Trophoblast cell (in vitro differentiated cells and primary cell): ENCODE data around the gene LYRM2.

Source experiments
- DNase-seq, 2 donors: peaks; one replicate each; pipeline ENCODE4 v3.0.0-alpha.2; 2016
- H2AFZ ChIP-seq: 2 replicates; pipeline ENCODE4 v1.6.1; 2013; ENCODE audit warnings: low read length, moderate library complexity, mild to moderate bottlenecking; ENCODE audit not compliant: insufficient read depth, poor library complexity
- H2AK5ac ChIP-seq: 2 replicates; pipeline ENCODE4 v1.6.1; 2013; ENCODE audit warnings: mild to moderate bottlenecking, low read length
- H2BK120ac ChIP-seq: 2 replicates; pipeline ENCODE4 v1.6.1; 2013; ENCODE audit warnings: low read length, mild to moderate bottlenecking, moderate library complexity; ENCODE audit not compliant: insufficient read depth, poor library complexity
- H2BK12ac ChIP-seq: 2 replicates; pipeline ENCODE4 v1.6.1; 2013; ENCODE audit warnings: mild to moderate bottlenecking, low read length, moderate library complexity
- H2BK5ac ChIP-seq: 2 replicates; pipeline ENCODE4 v1.6.1; 2013; ENCODE audit warnings: low read length, low read depth, moderate library complexity, mild to moderate bottlenecking; ENCODE audit not compliant: poor library complexity
- H3K14ac ChIP-seq: 2 replicates; pipeline ENCODE4 v1.6.1; 2013; ENCODE audit warnings: mild to moderate bottlenecking, low read length
- H3K18ac ChIP-seq: 2 replicates; pipeline ENCODE4 v1.6.1; 2013; ENCODE audit warnings: mild to moderate bottlenecking, low read length
- H3K23ac ChIP-seq: 2 replicates; pipeline ENCODE4 v1.6.1; 2013; ENCODE audit warnings: low read length
- H3K27ac ChIP-seq: 2 replicates; pipeline ENCODE4 v1.5.1; 2013; ENCODE audit warnings: low read depth, mild to moderate bottlenecking, inconsistent platforms, low read length, moderate library complexity
- H3K27me3 ChIP-seq: 2 replicates; pipeline ENCODE4 v1.6.1; 2013; ENCODE audit warnings: inconsistent platforms, mild to moderate bottlenecking, low read length, moderate library complexity; ENCODE audit not compliant: insufficient read depth
- H3K36me3 ChIP-seq, 2 experiments: 1 replicate in 1 of 2; 2 replicates in 1 of 2; pipeline ENCODE4 v1.6.1; 2013; ENCODE audit warnings: low read length in 2 of 2, mild to moderate bottlenecking in 2 of 2, moderate library complexity in 1 of 2; ENCODE audit not compliant: insufficient read depth in 2 of 2, control insufficient read depth in 1 of 2
- H3K4ac ChIP-seq: 2 replicates; pipeline ENCODE4 v1.6.1; 2013; ENCODE audit warnings: low read depth, mild to moderate bottlenecking, low read length, moderate library complexity
- H3K4me1 ChIP-seq, 2 experiments: 1 replicate in 1 of 2; 2 replicates in 1 of 2; pipeline ENCODE4 v1.6.1; 2013; ENCODE audit warnings: low read length in 2 of 2, mild to moderate bottlenecking in 2 of 2, moderate library complexity in 1 of 2; ENCODE audit not compliant: insufficient read depth in 2 of 2, control insufficient read depth in 1 of 2
- H3K4me2 ChIP-seq: 2 replicates; pipeline ENCODE4 v1.6.1; 2013; ENCODE audit warnings: inconsistent platforms, mild to moderate bottlenecking, low read length, moderate library complexity
- H3K4me3 ChIP-seq: 2 replicates; pipeline ENCODE4 v1.5.1; 2013; ENCODE audit warnings: mild to moderate bottlenecking, low read depth, low read length, inconsistent platforms
- H3K79me1 ChIP-seq: one replicate; pipeline ENCODE4 v1.6.1; 2013; ENCODE audit warnings: low read length
- H3K79me2 ChIP-seq: 2 replicates; pipeline ENCODE4 v1.6.1; 2013; ENCODE audit warnings: low read length, mild to moderate bottlenecking; ENCODE audit not compliant: control insufficient read depth, insufficient read depth, poor library complexity
- H3K9ac ChIP-seq: 2 replicates; pipeline ENCODE4 v1.6.1; 2013; ENCODE audit warnings: mild to moderate bottlenecking, low read length
- H3K9me3 ChIP-seq: 2 replicates; pipeline ENCODE4 v1.6.1; 2013; ENCODE audit warnings: low read depth, mild to moderate bottlenecking, control low read depth, inconsistent platforms, low read length; ENCODE audit not compliant: insufficient read depth
- H4K12ac ChIP-seq: 2 replicates; pipeline ENCODE4 v1.6.1; 2013; ENCODE audit warnings: low read depth, mild to moderate bottlenecking, low read length, moderate library complexity
- H4K8ac ChIP-seq: 2 replicates; pipeline ENCODE4 v1.6.1; 2013; ENCODE audit warnings: low read depth, mild to moderate bottlenecking, low read length, moderate library complexity
- H4K91ac ChIP-seq: one replicate; pipeline ENCODE4 v1.6.1; 2013; ENCODE audit warnings: low read depth, mild to moderate bottlenecking, low read length, moderate library complexity
- WGBS: extraction: QIAGEN DNeasy Blood & Tissue Kit; methylation state at CpG from one replicate; pipeline ENCODE4 v1.1.7; 2013; ENCODE audit warnings: missing lambda C conversion rate; ENCODE audit not compliant: insufficient read length, insufficient coverage; ENCODE audit errors: extremely low coverage; 5-methylcytosine and 5-hydroxymethylcytosine counted together

The LYRM2 gene

GRCh38 chr6:89615882-89616281, 22.7 kb downstream of the LYRM2 start:
- no peaks in the 10 kb centered on the region for H3K79me2 ChIP-seq
- H3K9me3 ChIP-seq: peaks cover 2% of the 10 kb centered on the region
- no peak overlapping the region for H4K12ac ChIP-seq
- no peak overlapping the region for H2AFZ ChIP-seq
- no peak overlapping the region for H2BK5ac ChIP-seq
- H4K8ac ChIP-seq: no peak overlapping the region
- H3K27me3 ChIP-seq: no peaks in the 10 kb centered on the region
- H3K36me3 ChIP-seq: peaks cover 12 to 25% of the 10 kb centered on the region in 2 experiments
- H2AK5ac ChIP-seq: no peak overlapping the region
- no peak overlapping the region for H3K18ac ChIP-seq
- H3K27ac ChIP-seq: no peak overlapping the region
- H3K4me1 ChIP-seq: peaks cover 0 to 3% of the 10 kb centered on the region in 2 experiments
- H4K91ac ChIP-seq: no peak overlapping the region
- no peak overlapping the region for H3K14ac ChIP-seq
- no peak overlapping the region for H3K23ac ChIP-seq
- no peaks in the 10 kb centered on the region for H3K79me1 ChIP-seq
- H2BK12ac ChIP-seq: no peak overlapping the region
- H3K4ac ChIP-seq: no peak overlapping the region
- WGBS: no CpG with 5 or more reads among the region's 5 CpGs
- H3K9ac ChIP-seq: no peak overlapping the region
- no peak for DNase-seq
- no peak overlapping the region for H3K4me3 ChIP-seq
- H3K4me2 ChIP-seq: no peak overlapping the region
- H2BK120ac ChIP-seq: no peak overlapping the region

GRCh38 chr6:89613790-89614189, 24.8 kb downstream of the LYRM2 start:
- no peak overlapping the region for H3K23ac ChIP-seq
- H3K9ac ChIP-seq: no peak overlapping the region
- peaks cover 2% of the 10 kb centered on the region for H3K9me3 ChIP-seq
- peaks cover 16 to 25% of the 10 kb centered on the region in 2 experiments for H3K36me3 ChIP-seq
- H3K4me2 ChIP-seq: no peak overlapping the region
- H3K18ac ChIP-seq: no peak overlapping the region
- DNase-seq: no peak
- H3K14ac ChIP-seq: no peak overlapping the region
- no peak overlapping the region for H2BK5ac ChIP-seq
- no peak overlapping the region for H2AK5ac ChIP-seq
- H3K27ac ChIP-seq: no peak overlapping the region
- no peaks in the 10 kb centered on the region for H3K27me3 ChIP-seq
- no CpG with 5 or more reads among the region's 5 CpGs for WGBS
- no peak overlapping the region for H4K91ac ChIP-seq
- no peak overlapping the region for H4K12ac ChIP-seq
- H2BK12ac ChIP-seq: no peak overlapping the region
- H3K79me2 ChIP-seq: no peaks in the 10 kb centered on the region
- H3K4ac ChIP-seq: no peak overlapping the region
- H3K79me1 ChIP-seq: no peaks in the 10 kb centered on the region
- no peak overlapping the region for H2BK120ac ChIP-seq
- no peak overlapping the region for H4K8ac ChIP-seq
- peaks cover 0 to 3% of the 10 kb centered on the region in 2 experiments for H3K4me1 ChIP-seq
- no peak overlapping the region for H3K4me3 ChIP-seq
- H2AFZ ChIP-seq: no peak overlapping the region

- Histone ChIP-seq H3K4ac (no peak overlapping the region), H3K9me3 (no peaks in the 10 kb centered on the region), H4K8ac (no peak overlapping the region), H3K23ac (no peak overlapping the region), H2BK120ac (no peak overlapping the region), H3K4me2 (no peak overlapping the region), H3K79me2 (no peaks in the 10 kb centered on the region), H2BK12ac (no peak overlapping the region), H4K12ac (no peak overlapping the region), H3K27me3 (no peaks in the 10 kb centered on the region), H3K4me3 (no peak overlapping the region), H3K9ac (no peak overlapping the region), H4K91ac (no peak overlapping the region), H3K79me1 (no peaks in the 10 kb centered on the region), H3K14ac (no peak overlapping the region), H2AFZ (no peak overlapping the region), H3K27ac (no peak overlapping the region), H2BK5ac (no peak overlapping the region), H3K36me3 (peaks cover 14 to 24% of the 10 kb centered on the region in 2 experiments), H2AK5ac (no peak overlapping the region), H3K4me1 (peaks cover 0 to 3% of the 10 kb centered on the region in 2 experiments), H3K18ac (no peak overlapping the region)
- no peak for DNase-seq
- WGBS: no CpG with 5 or more reads among the region's 12 CpGs
Measured at GRCh38 chr6:89612121-89612520, 26.4 kb downstream of the LYRM2 start.

GRCh38 chr6:89611666-89612065, 26.9 kb downstream of the LYRM2 start:
- H3K23ac ChIP-seq: no peak overlapping the region
- H3K14ac ChIP-seq: no peak overlapping the region
- H3K79me2 ChIP-seq: no peaks in the 10 kb centered on the region
- H2BK5ac ChIP-seq: no peak overlapping the region
- no peak overlapping the region for H2AFZ ChIP-seq
- no peak for DNase-seq
- H3K4ac ChIP-seq: no peak overlapping the region
- no peak overlapping the region for H2BK120ac ChIP-seq
- H3K9me3 ChIP-seq: no peaks in the 10 kb centered on the region
- H4K8ac ChIP-seq: no peak overlapping the region
- H3K18ac ChIP-seq: no peak overlapping the region
- H3K79me1 ChIP-seq: no peaks in the 10 kb centered on the region
- no peak overlapping the region for H4K12ac ChIP-seq
- no peak overlapping the region for H3K27ac ChIP-seq
- H2BK12ac ChIP-seq: no peak overlapping the region
- H3K4me3 ChIP-seq: no peak overlapping the region
- H4K91ac ChIP-seq: no peak overlapping the region
- H3K4me2 ChIP-seq: no peak overlapping the region
- peaks cover 0 to 3% of the 10 kb centered on the region in 2 experiments for H3K4me1 ChIP-seq
- no peaks in the 10 kb centered on the region for H3K27me3 ChIP-seq
- peaks cover 13 to 23% of the 10 kb centered on the region in 2 experiments for H3K36me3 ChIP-seq
- no peak overlapping the region for H3K9ac ChIP-seq
- H2AK5ac ChIP-seq: no peak overlapping the region
